HCT116 (cell line): Measurements from ENCODE around the gene BCS1L.

Experiments used
- CEBPB ChIP-seq: IDR thresholded peaks from 2 replicates; pipeline ENCODE4 v1.6.1; 2012; ENCODE audit warnings: low read depth
- EZH2 ChIP-seq: fragments of 200-600 bp; sonication (generic); IDR thresholded peaks from 2 replicates; pipeline ENCODE4 v1.6.1; 2017; ENCODE audit warnings: antibody characterized with exemption, mixed run types
- EZH2phosphoT487 ChIP-seq: fragments of 200-600 bp; IDR thresholded peaks from 2 replicates; pipeline ENCODE4 v1.6.1; 2018; ENCODE audit warnings: antibody characterized with exemption, borderline replicate concordance
- MAX ChIP-seq: IDR thresholded peaks from 2 replicates; pipeline ENCODE4 v1.6.1; 2012
- POLR2A ChIP-seq: IDR thresholded peaks from 2 replicates; pipeline ENCODE4 v1.7.0; 2011; ENCODE audit warnings: borderline replicate concordance; ENCODE audit not compliant: insufficient read depth, insufficient read length; ENCODE audit errors: extremely low read depth
- POLR2AphosphoS5 ChIP-seq: IDR thresholded peaks from 2 replicates; pipeline ENCODE4 v1.6.1; 2011; ENCODE audit warnings: mild to moderate bottlenecking, low read depth, low read length, moderate library complexity
- REST ChIP-seq: IDR thresholded peaks from 2 replicates; pipeline ENCODE4 v1.6.1; 2012; ENCODE audit warnings: low read depth
- YY1 ChIP-seq: IDR thresholded peaks from 2 replicates; pipeline ENCODE4 v1.6.1; 2011; ENCODE audit warnings: low read length, low read depth, moderate library complexity, mild to moderate bottlenecking; ENCODE audit not compliant: insufficient replicate concordance; ENCODE audit errors: extremely low read depth
- TF ChIP-seq, protein P1 (sequence below), 3 experiments: fragments of 200-600 bp in 1 of 3; sonication (generic) in 1 of 3; IDR thresholded peaks in 2 of 3; conservative IDR thresholded peaks in 1 of 3; 2 replicates each; pipeline ENCODE4 v1.5.1; 2012 to 2017; ENCODE audit warnings: low read depth in 2 of 3, low read length in 2 of 3, antibody characterized with exemption in 1 of 3, borderline replicate concordance in 1 of 3, control low read depth in 1 of 3, mild to moderate bottlenecking in 1 of 3, mixed read lengths in 1 of 3, mixed run types in 1 of 3, moderate library complexity in 1 of 3; ENCODE audit not compliant: insufficient read depth in 1 of 3

- no peak for TF ChIP-seq POLR2AphosphoS5
- TF ChIP-seq, protein P1, sequence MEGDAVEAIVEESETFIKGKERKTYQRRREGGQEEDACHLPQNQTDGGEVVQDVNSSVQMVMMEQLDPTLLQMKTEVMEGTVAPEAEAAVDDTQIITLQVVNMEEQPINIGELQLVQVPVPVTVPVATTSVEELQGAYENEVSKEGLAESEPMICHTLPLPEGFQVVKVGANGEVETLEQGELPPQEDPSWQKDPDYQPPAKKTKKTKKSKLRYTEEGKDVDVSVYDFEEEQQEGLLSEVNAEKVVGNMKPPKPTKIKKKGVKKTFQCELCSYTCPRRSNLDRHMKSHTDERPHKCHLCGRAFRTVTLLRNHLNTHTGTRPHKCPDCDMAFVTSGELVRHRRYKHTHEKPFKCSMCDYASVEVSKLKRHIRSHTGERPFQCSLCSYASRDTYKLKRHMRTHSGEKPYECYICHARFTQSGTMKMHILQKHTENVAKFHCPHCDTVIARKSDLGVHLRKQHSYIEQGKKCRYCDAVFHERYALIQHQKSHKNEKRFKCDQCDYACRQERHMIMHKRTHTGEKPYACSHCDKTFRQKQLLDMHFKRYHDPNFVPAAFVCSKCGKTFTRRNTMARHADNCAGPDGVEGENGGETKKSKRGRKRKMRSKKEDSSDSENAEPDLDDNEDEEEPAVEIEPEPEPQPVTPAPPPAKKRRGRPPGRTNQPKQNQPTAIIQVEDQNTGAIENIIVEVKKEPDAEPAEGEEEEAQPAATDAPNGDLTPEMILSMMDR (IDR thresholded peaks at IDR 0.05 in 2 of 3, conservative IDR thresholded peaks at IDR 0.05 in 1 of 3; ENCODE audit: borderline replicate concordance in 1 of 3, insufficient read depth in 1 of 3, low read depth in 2 of 3, low read length in 2 of 3), result no peak
- no peak for TF ChIP-seq CEBPB
- no peak for TF ChIP-seq POLR2A
- TF ChIP-seq EZH2phosphoT487, result no peak
- no peak for TF ChIP-seq MAX
- TF ChIP-seq YY1, result no peak
- TF ChIP-seq REST, result no peak
- TF ChIP-seq EZH2, result no peak
Observed at GRCh38 chr2:218709908-218710307, 50.4 kb downstream of the BCS1L start.
